ENCODE results near the gene PCDH8.

GRCh38 chr13:52884429-52885010 is 36.1 kb upstream of the PCDH8 start:
- TF ChIP-seq CTCF (IDR thresholded peaks at IDR 0.05; ENCODE audit: low read length) (no peak), EZH2 (IDR thresholded peaks at IDR 0.05; ENCODE audit: borderline replicate concordance, low read length) (no peak)

All from OCI-LY1 (cell line).